Measurements from ENCODE around the gene ACP2.

- TF ChIP-seq CTCF (IDR thresholded peaks at IDR 0.05), result no peak
- no peak for TF ChIP-seq HDAC2 (IDR thresholded peaks at IDR 0.05)
Observed at GRCh38 chr11:47235163-47235562, 13.5 kb downstream of the ACP2 start.

All from A549 (cell line).